CMK (cell line): ENCODE results near the gene BDKRB2.

ENCODE experiments used
- DNase-seq: peaks from one replicate; pipeline ENCODE4 v3.0.0-alpha.2; 2010; ENCODE audit warnings: low read depth

BDKRB2 gene

GRCh38 chr14:96198430-96199130 lies 6.1 kb upstream of the BDKRB2 start:
- DNase-seq = no peak

GRCh38 chr14:96201157-96201556 lies 3.5 kb upstream of the BDKRB2 start:
- no peak for DNase-seq

GRCh38 chr14:96201965-96202364 lies 2.7 kb upstream of the BDKRB2 start:
- no peak for DNase-seq

GRCh38 chr14:96202441-96203094 lies 2.1 kb upstream of the BDKRB2 start:
- DNase-seq = no peak

GRCh38 chr14:96203116-96203515 lies 1.5 kb upstream of the BDKRB2 start:
- no peak for DNase-seq

- no peak for DNase-seq
These were observed 1.0 kb upstream of the BDKRB2 start for GRCh38 chr14:96203635-96204034.

- DNase-seq = no peak
These were observed 679 bp downstream of the BDKRB2 start for GRCh38 chr14:96205059-96205977.

GRCh38 chr14:96205978-96206360 lies 1.3 kb downstream of the BDKRB2 start:
- no peak for DNase-seq

GRCh38 chr14:96206461-96206860 lies 1.8 kb downstream of the BDKRB2 start:
- no peak for DNase-seq

- DNase-seq = no peak
These were observed 3.0 kb downstream of the BDKRB2 start for GRCh38 chr14:96207686-96208085.

- no peak for DNase-seq
These were observed 4.1 kb downstream of the BDKRB2 start for GRCh38 chr14:96208739-96209138.

- DNase-seq = no peak
These were observed 7.5 kb downstream of the BDKRB2 start for GRCh38 chr14:96212140-96212539.

GRCh38 chr14:96212896-96213295 lies 8.3 kb downstream of the BDKRB2 start:
- no peak for DNase-seq

GRCh38 chr14:96213871-96214465 lies 9.3 kb downstream of the BDKRB2 start:
- no peak for DNase-seq

- no peak for DNase-seq
These were observed 10.2 kb downstream of the BDKRB2 start for GRCh38 chr14:96214793-96215192.

- DNase-seq = no peak
These were observed 11.0 kb downstream of the BDKRB2 start for GRCh38 chr14:96215452-96216244.

- no peak for DNase-seq
These were observed 12.0 kb downstream of the BDKRB2 start for GRCh38 chr14:96216627-96217026.

- DNase-seq = no peak
These were observed 12.8 kb downstream of the BDKRB2 start for GRCh38 chr14:96217376-96217913.

GRCh38 chr14:96221109-96221650 lies 16.5 kb downstream of the BDKRB2 start:
- DNase-seq = no peak

GRCh38 chr14:96221841-96222240 lies 17.2 kb downstream of the BDKRB2 start:
- no peak for DNase-seq

- DNase-seq = no peak
These were observed 19.9 kb downstream of the BDKRB2 start for GRCh38 chr14:96224480-96225096.
